SK-N-MC (cell line): Measurements from ENCODE around the gene SLC26A8.

ENCODE experiments used
- EZH2 ChIP-seq: fragments of 200-600 bp; sonication (generic); IDR thresholded peaks from one replicate; pipeline ENCODE4 v1.6.1; 2017; ENCODE audit warnings: antibody characterized with exemption
- POLR2AphosphoS5 ChIP-seq: IDR thresholded peaks from 2 replicates; pipeline ENCODE4 v1.6.1; 2012; ENCODE audit warnings: mild to moderate bottlenecking, low read depth, low read length, borderline replicate concordance

GRCh38 chr6:35906499-35906846 lies 118.0 kb downstream of the SLC26A8 start:
- no peak for TF ChIP-seq POLR2AphosphoS5
- no peak for TF ChIP-seq EZH2
